ENCODE results near the gene TMEM147.

DNA sequence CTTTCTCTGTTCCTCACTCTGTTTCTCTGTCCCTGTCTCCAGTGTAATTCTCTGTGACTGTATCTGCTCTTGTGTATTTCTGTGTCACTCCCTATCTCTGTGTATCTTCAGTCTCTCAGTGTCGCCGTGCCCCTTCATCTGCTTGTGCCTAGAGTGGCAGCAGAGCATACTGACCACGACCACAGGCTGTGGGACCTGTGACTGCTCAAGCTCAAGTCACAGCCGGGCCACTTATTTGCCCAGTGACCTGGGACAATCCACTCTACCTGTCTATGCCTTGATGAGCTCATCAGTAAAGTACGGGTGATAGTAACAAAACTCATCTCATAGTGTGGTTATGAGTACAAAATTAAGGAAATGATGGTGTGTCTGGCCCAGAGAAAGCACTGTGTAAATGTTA is 8.7 kb downstream of the TMEM147 start:
- TF ChIP-seq, protein P1, sequence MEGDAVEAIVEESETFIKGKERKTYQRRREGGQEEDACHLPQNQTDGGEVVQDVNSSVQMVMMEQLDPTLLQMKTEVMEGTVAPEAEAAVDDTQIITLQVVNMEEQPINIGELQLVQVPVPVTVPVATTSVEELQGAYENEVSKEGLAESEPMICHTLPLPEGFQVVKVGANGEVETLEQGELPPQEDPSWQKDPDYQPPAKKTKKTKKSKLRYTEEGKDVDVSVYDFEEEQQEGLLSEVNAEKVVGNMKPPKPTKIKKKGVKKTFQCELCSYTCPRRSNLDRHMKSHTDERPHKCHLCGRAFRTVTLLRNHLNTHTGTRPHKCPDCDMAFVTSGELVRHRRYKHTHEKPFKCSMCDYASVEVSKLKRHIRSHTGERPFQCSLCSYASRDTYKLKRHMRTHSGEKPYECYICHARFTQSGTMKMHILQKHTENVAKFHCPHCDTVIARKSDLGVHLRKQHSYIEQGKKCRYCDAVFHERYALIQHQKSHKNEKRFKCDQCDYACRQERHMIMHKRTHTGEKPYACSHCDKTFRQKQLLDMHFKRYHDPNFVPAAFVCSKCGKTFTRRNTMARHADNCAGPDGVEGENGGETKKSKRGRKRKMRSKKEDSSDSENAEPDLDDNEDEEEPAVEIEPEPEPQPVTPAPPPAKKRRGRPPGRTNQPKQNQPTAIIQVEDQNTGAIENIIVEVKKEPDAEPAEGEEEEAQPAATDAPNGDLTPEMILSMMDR (IDR thresholded peaks at IDR 0.05 in 4 of 5, conservative IDR thresholded peaks at IDR 0.05 in 1 of 5) = no peak
- TF ChIP-seq POLR2A (IDR thresholded peaks at IDR 0.05) = no peak

All from gastrocnemius medialis (tissue), 4 donors.